Heart left ventricle (tissue), 13 donors: Measurements from ENCODE around the gene RAD51B.

ENCODE experiments used
- POLR2A ChIP-seq, 2 donors: fragments of 450-650 bp; IDR thresholded peaks; one replicate each; pipeline ENCODE4 v1.6.1; 2017; ENCODE audit warnings: antibody characterized with exemption in 2 of 2, mild to moderate bottlenecking in 2 of 2, moderate library complexity in 2 of 2
- TF ChIP-seq, protein P1 (sequence below), 12 donors: fragments of 200-600 bp; sonication (generic) in 4 of 12; IDR thresholded peaks; one replicate each; pipeline versions ENCODE4 v1.5.0 to v1.8.0; 2018 to 2022; ENCODE audit warnings: antibody characterized with exemption in 12 of 12, mild to moderate bottlenecking in 5 of 12
- donor health status: ischemic (EF 13 %, LVEDD 7.1; RV severe dilation, severe dysfunction).
- donor health status: DM: no; HTN: yes; CAD: no.
- donor health status: DM: no; HTN: no; CAD: no.
- donor health status: ischemic (EF 25% LVEDD 6.9; RV normal size, moderate dysfunction).
- donor health status: ischemic (EF 25% LVEDD 5.7; RV mildly dilated, moderate dysfunction).
- donor health status: ischemic (EF 35%, LVEDD 5.7; RV mildly dilated, moderate dysfunction).
- donor health status: nonischemic (EF 11% LVEDD 7.7; RV severe dilation, severe dysfunction).
- donor health status: DM: yes; HTN: yes; CAD: no.
- donor health status: PGD.
- donor health status: ischemic (EF 29% LVEDD 5.4; RV normal size, mild dysfunction).
- donor health status: nonischemic (EF 23%, LVEDD 6.1; RV moderate dilation, normal function).

DNA sequence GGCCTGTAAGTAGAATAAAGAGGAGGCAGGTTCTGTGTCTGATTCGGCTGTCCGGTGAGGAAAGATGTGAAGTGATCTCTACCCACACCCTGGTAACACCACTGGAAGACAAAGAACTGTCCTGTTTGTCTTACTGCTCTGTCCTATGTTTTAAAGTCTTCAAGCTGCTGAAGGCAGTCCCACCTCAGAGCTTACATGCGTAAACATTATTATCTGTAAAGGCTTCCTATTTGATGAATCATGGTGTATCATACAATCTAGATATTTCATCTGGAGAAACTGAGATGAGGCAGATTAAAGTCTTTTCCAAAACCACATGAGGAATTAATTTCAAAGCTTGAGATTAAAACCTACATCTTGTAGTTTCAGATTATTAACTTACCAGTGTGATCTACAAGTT, 545.6 kb downstream of the RAD51B start:
- TF ChIP-seq, protein P1, sequence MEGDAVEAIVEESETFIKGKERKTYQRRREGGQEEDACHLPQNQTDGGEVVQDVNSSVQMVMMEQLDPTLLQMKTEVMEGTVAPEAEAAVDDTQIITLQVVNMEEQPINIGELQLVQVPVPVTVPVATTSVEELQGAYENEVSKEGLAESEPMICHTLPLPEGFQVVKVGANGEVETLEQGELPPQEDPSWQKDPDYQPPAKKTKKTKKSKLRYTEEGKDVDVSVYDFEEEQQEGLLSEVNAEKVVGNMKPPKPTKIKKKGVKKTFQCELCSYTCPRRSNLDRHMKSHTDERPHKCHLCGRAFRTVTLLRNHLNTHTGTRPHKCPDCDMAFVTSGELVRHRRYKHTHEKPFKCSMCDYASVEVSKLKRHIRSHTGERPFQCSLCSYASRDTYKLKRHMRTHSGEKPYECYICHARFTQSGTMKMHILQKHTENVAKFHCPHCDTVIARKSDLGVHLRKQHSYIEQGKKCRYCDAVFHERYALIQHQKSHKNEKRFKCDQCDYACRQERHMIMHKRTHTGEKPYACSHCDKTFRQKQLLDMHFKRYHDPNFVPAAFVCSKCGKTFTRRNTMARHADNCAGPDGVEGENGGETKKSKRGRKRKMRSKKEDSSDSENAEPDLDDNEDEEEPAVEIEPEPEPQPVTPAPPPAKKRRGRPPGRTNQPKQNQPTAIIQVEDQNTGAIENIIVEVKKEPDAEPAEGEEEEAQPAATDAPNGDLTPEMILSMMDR (IDR thresholded peaks at IDR 0.05): no peak
- no peak for TF ChIP-seq POLR2A (IDR thresholded peaks at IDR 0.05)
